Colonic mucosa (tissue), 4 donors: Measurements from ENCODE around the gene ASTN2. TPM values are rescaled to one million over a fixed set of nuclear protein-coding genes. Genes with fewer than 3 reads are reported as not detected.

Experiments
- DNase-seq: peaks from one replicate; pipeline ENCODE4 v3.0.0-alpha.2; 2020
- H3K27ac ChIP-seq: fragments of 200-600 bp; one replicate; pipeline ENCODE4 v1.8.0; 2021
- H3K27me3 ChIP-seq: fragments of 200-600 bp; one replicate; pipeline ENCODE4 v1.8.0; 2021
- H3K36me3 ChIP-seq: fragments of 200-600 bp; one replicate; pipeline ENCODE4 v1.8.0; 2021
- H3K4me1 ChIP-seq: fragments of 200-600 bp; one replicate; pipeline ENCODE4 v1.8.0; 2021; ENCODE audit warnings: mild to moderate bottlenecking
- H3K4me3 ChIP-seq: fragments of 200-600 bp; one replicate; pipeline ENCODE4 v1.8.0; 2021
- H3K9ac ChIP-seq, 2 donors: one replicate each; pipeline ENCODE4 v1.7.0; 2013; ENCODE audit warnings: control low read depth in 2 of 2, low read depth in 2 of 2, low read length in 2 of 2
- H3K9me3 ChIP-seq: fragments of 200-600 bp; one replicate; pipeline ENCODE4 v1.8.0; 2021
- intact Hi-C: fragments of 100-400 bp; cut with DNase I; formaldehyde crosslinking; loops from one replicate; pipeline ENCODE4 v1.14.1; 2022
- total RNA-seq, 2 donors: library from RNA; stranded (reverse); fragmentation: NEBNext Ultra II Directional in 1 of 2; extraction: Animal tissue kit (Norgen Biotek cat#: 25700) in 1 of 2; gene quantifications; one replicate each; pipeline ENCODE4 v1.2.1, GENCODE V29; 2021
- TF ChIP-seq, protein P1 (sequence below): fragments of 200-600 bp; IDR thresholded peaks from one replicate; pipeline ENCODE4 v1.8.0; 2022; ENCODE audit warnings: antibody characterized with exemption, mild to moderate bottlenecking
- donor health status: healthy.
- donor health status: DM: no; HTN: no; CAD: no.
- donor health status: DM: no; HTN: no; CAD: no.

Gene ASTN2
- total RNA-seq, 2 donors from 2014 or later = 2.5 to 6.1 TPM

GRCh38 chr9:117098331-117098730 is 316.5 kb downstream of the ASTN2 start:
- no peaks in the 10 kb centered on the region for H3K4me1 ChIP-seq
- H3K27ac ChIP-seq = no peak overlapping the region
- intact Hi-C loops = no loop called here
- no peaks in the 10 kb centered on the region for H3K27me3 ChIP-seq
- H3K36me3 ChIP-seq = no peaks in the 10 kb centered on the region
- H3K9me3 ChIP-seq = no peaks in the 10 kb centered on the region
- TF ChIP-seq, protein P1, sequence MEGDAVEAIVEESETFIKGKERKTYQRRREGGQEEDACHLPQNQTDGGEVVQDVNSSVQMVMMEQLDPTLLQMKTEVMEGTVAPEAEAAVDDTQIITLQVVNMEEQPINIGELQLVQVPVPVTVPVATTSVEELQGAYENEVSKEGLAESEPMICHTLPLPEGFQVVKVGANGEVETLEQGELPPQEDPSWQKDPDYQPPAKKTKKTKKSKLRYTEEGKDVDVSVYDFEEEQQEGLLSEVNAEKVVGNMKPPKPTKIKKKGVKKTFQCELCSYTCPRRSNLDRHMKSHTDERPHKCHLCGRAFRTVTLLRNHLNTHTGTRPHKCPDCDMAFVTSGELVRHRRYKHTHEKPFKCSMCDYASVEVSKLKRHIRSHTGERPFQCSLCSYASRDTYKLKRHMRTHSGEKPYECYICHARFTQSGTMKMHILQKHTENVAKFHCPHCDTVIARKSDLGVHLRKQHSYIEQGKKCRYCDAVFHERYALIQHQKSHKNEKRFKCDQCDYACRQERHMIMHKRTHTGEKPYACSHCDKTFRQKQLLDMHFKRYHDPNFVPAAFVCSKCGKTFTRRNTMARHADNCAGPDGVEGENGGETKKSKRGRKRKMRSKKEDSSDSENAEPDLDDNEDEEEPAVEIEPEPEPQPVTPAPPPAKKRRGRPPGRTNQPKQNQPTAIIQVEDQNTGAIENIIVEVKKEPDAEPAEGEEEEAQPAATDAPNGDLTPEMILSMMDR = no peak
- no peak overlapping the region for H3K9ac ChIP-seq
- no peak for DNase-seq
- H3K4me3 ChIP-seq = no peak overlapping the region

- no peak overlapping the region for H3K9ac ChIP-seq
- no peak overlapping the region for H3K4me3 ChIP-seq
- no peak for DNase-seq
- H3K9me3 ChIP-seq = no peaks in the 10 kb centered on the region
- no peak overlapping the region for H3K27ac ChIP-seq
- TF ChIP-seq, protein P1 = no peak
- H3K27me3 ChIP-seq = no peaks in the 10 kb centered on the region
- no peaks in the 10 kb centered on the region for H3K36me3 ChIP-seq
- intact Hi-C loops = no loop called here
- no peaks in the 10 kb centered on the region for H3K4me1 ChIP-seq
Observed at GRCh38 chr9:117097761-117098160, 317.1 kb downstream of the ASTN2 start.

GRCh38 chr9:117096138-117096537 is 318.7 kb downstream of the ASTN2 start:
- H3K27ac ChIP-seq = no peak overlapping the region
- intact Hi-C loops = no loop called here
- no peaks in the 10 kb centered on the region for H3K4me1 ChIP-seq
- no peak for DNase-seq
- no peak overlapping the region for H3K4me3 ChIP-seq
- no peaks in the 10 kb centered on the region for H3K27me3 ChIP-seq
- no peak overlapping the region for H3K9ac ChIP-seq
- H3K36me3 ChIP-seq = no peaks in the 10 kb centered on the region
- H3K9me3 ChIP-seq = no peaks in the 10 kb centered on the region
- TF ChIP-seq, protein P1 = no peak

- no peaks in the 10 kb centered on the region for H3K36me3 ChIP-seq
- H3K9ac ChIP-seq = no peak overlapping the region
- no peak for DNase-seq
- intact Hi-C loops = no loop called here
- H3K4me1 ChIP-seq = no peaks in the 10 kb centered on the region
- H3K27ac ChIP-seq = no peak overlapping the region
- no peaks in the 10 kb centered on the region for H3K27me3 ChIP-seq
- H3K4me3 ChIP-seq = no peak overlapping the region
- TF ChIP-seq, protein P1 = no peak
- no peaks in the 10 kb centered on the region for H3K9me3 ChIP-seq
Observed at GRCh38 chr9:117095081-117095480, 319.8 kb downstream of the ASTN2 start.

DNA sequence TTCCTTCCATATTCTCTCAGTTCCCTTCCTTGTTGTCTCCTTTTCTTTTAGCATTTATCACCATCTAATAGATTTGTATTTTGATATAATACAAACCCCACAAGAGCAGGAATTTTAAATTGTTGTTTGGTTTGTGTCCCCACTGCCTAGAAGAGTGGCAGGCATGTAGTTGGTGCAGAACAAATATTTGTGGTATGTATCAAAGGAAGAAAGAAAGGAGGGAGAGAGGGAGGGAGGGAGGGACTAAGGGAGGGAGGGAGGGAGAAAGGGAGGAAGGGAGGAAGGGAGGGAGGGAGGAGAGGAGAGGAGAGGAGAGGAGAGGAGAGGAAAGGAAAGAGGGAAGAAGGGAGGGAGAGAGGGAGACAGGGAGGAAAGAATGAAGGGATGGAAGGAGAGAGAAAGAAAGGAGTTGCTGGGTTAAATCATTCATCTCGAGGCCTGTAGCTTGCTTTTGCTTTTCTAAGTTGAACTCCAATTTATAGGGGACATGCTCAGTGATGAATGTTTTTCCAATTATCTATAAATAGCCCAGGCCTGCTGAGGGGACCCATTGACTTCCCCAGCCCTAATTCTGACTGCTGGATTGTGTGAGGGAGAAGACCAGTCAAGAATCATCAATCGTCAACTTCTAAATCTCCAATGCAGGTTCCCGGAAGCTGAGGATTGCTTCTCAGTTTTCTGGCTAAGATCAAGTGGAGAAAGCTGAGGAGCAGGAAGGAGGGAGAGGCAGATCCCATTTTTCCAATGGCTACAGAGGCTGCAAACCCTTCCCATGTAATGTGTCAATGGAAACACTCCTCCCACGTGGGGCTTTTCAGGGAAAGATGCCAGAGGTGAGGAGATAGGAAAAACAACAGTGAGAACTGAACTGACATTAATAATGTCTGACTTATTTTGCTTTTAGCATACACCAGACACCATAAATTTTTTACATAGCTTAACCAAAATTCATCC is 320.7 kb downstream of the ASTN2 start:
- TF ChIP-seq, protein P1 = no peak
- Histone ChIP-seq H3K9ac (no peak overlapping the region), H3K27ac (no peak overlapping the region), H3K36me3 (no peaks in the 10 kb centered on the region), H3K4me1 (no peaks in the 10 kb centered on the region), H3K27me3 (no peaks in the 10 kb centered on the region), H3K9me3 (no peaks in the 10 kb centered on the region), H3K4me3 (no peak overlapping the region)
- intact Hi-C loops = no loop called here
- no peak for DNase-seq
